Measurements from ENCODE around the gene SPECC1.

- TF ChIP-seq MXI1 (IDR thresholded peaks at IDR 0.05; ENCODE audit: low read depth, low read length) (no peak), CTCF (IDR thresholded peaks at IDR 0.05) (no peak), FOSL2 (IDR thresholded peaks at IDR 0.05; ENCODE audit: borderline replicate concordance, low read depth) (no peak), POLR2AphosphoS5 (IDR thresholded peaks at IDR 0.05; ENCODE audit: low read depth, low read length) (no peak), NRF1 (IDR thresholded peaks at IDR 0.05; ENCODE audit: low read depth, low read length) (no peak), EZH2phosphoT487 (IDR thresholded peaks at IDR 0.05; ENCODE audit: borderline replicate concordance, low read depth) (no peak)
These were observed 175.0 kb downstream of the SPECC1 start for GRCh38 chr17:20184181-20184580.
